Stimulated activated CD4-positive, alpha-beta T cell treated with anti-CD3 and anti-CD28 coated beads, Interleukin-4, amount 100 ng/mL, for 4 hours (primary cell): ENCODE data around the gene SLC9A8.
"Not testable (repeated sequence)": the region's sequence is repeated elsewhere in the genome, so short reads cannot be mapped to it uniquely, and the experiment has no call there.

Source experiments
- DNase-seq, 2 experiments: peaks; one replicate each; pipeline ENCODE4 v3.0.0-alpha.2; 2020

The SLC9A8 gene

GRCh38 chr20:49812507-49813304 lies at the start of gene SLC9A8:
TSS of gene SLC9A8 (plus strand) at chr20:49812828. CDS start at chr20:49812923, 95 bp downstream.
- DNase-seq: peak; percentile 73 to 86

- no peak for DNase-seq
Observed at GRCh38 chr20:49762940-49763766, 49.5 kb upstream of the SLC9A8 start.

GRCh38 chr20:49765413-49765736 lies 47.3 kb upstream of the SLC9A8 start:
- no peak for DNase-seq

- DNase-seq: no peak
Observed at GRCh38 chr20:49765846-49766541, 46.6 kb upstream of the SLC9A8 start.

GRCh38 chr20:49766979-49767521 lies 45.6 kb upstream of the SLC9A8 start:
- DNase-seq: no peak

- no peak for DNase-seq
Observed at GRCh38 chr20:49768204-49769047, 44.2 kb upstream of the SLC9A8 start.

GRCh38 chr20:49769048-49769581 lies 43.5 kb upstream of the SLC9A8 start:
- DNase-seq: no peak

- no peak for DNase-seq
Observed at GRCh38 chr20:49770634-49771033, 42.0 kb upstream of the SLC9A8 start.

GRCh38 chr20:49774213-49774612 lies 38.4 kb upstream of the SLC9A8 start:
- DNase-seq: not testable (repeated sequence)

- DNase-seq: no peak
Observed at GRCh38 chr20:49775229-49775693, 37.4 kb upstream of the SLC9A8 start.

GRCh38 chr20:49779972-49780371 lies 32.7 kb upstream of the SLC9A8 start:
- DNase-seq: no peak

- no peak for DNase-seq
Observed at GRCh38 chr20:49781676-49782075, 31.0 kb upstream of the SLC9A8 start.

- DNase-seq: not testable (repeated sequence)
Observed at GRCh38 chr20:49782439-49782838, 30.2 kb upstream of the SLC9A8 start.

GRCh38 chr20:49783021-49783995 lies 29.3 kb upstream of the SLC9A8 start:
- DNase-seq: not testable (repeated sequence)

GRCh38 chr20:49784291-49784690 lies 28.3 kb upstream of the SLC9A8 start:
- DNase-seq: no peak

- DNase-seq: no peak
Observed at GRCh38 chr20:49785149-49785851, 27.3 kb upstream of the SLC9A8 start.

GRCh38 chr20:49785852-49786175 lies 26.8 kb upstream of the SLC9A8 start:
- DNase-seq: no peak

GRCh38 chr20:49786196-49786595 lies 26.4 kb upstream of the SLC9A8 start:
- DNase-seq: no peak

- DNase-seq: no peak
Observed at GRCh38 chr20:49786668-49787370, 25.8 kb upstream of the SLC9A8 start.
